HepG2 (cell line): Measurements from ENCODE around the gene PPM1M. TPM values are rescaled to one million over a fixed set of nuclear protein-coding genes. Genes with fewer than 3 reads are reported as not detected.

Source experiments
- ATAC-seq: fragments of 200-7000 bp; cut with Tn5 transposase; 3 replicates; pipeline ENCODE4 v1.9.1; 2020; ENCODE audit warnings: mild to moderate bottlenecking, moderate library complexity
- BruUV-seq: library from RNA; stranded (reverse); fragments of 400-500 nt; replicated peaks from 2 replicates; lab custom pipeline; 2021; lab: Mats Ljungman, UMichigan
- CTCF ChIA-PET: fragments of 300-600 bp; formaldehyde crosslinking; extraction: SDS; loops from one replicate; lab custom pipeline; 2021; ENCODE audit warnings: low total read pairs, inconsistent platforms, low intra/inter-chr PET ratio; lab: Yijun Ruan, JAX
- POLR2A ChIA-PET: fragments of 350-600 bp; sonication (Branson Sonifier 250); formaldehyde crosslinking; loops from one replicate; lab custom pipeline; 2020; ENCODE audit warnings: antibody characterized with exemption, inconsistent platforms; lab: Yijun Ruan, JAX
- DNase-seq: peaks from one replicate; pipeline ENCODE4 v3.0.0-alpha.2; 2015; ENCODE audit warnings: low spot score
- FAIRE-seq: peaks from 3 replicates; lab custom pipeline; 2011; peaks lifted over from hg19 to GRCh38; lab: Jason Lieb, UNC
- H2AFZ ChIP-seq: one replicate; pipeline ENCODE4 v1.6.1; 2011; ENCODE audit warnings: low read length, inconsistent platforms
- H3K27ac ChIP-seq: fragments of 300-600 bp; 3 replicates; pipeline ENCODE4 v1.8.0; 2011; ENCODE audit warnings: mixed run types, mild to moderate bottlenecking, mixed read lengths, low read length, inconsistent platforms; ENCODE audit not compliant: insufficient read depth; ENCODE audit errors: extremely low read length
- H3K27me3 ChIP-seq, 2 experiments: fragments of 200-600 bp in 1 of 2; 2 replicates in 1 of 2; 3 replicates in 1 of 2; pipeline versions ENCODE4 v1.6.0 to v1.8.0; 2011; ENCODE audit warnings: low read length in 2 of 2, mild to moderate bottlenecking in 2 of 2, moderate library complexity in 2 of 2, inconsistent platforms in 1 of 2; ENCODE audit not compliant: insufficient read depth in 2 of 2, control insufficient read depth in 1 of 2
- H3K36me3 ChIP-seq, 2 experiments: fragments of 200-600 bp in 1 of 2; replicated peaks in 1 of 2; 2 replicates in 1 of 2; 3 replicates in 1 of 2; pipeline versions ENCODE4 v1.5.1 to v1.8.0; 2011; ENCODE audit warnings: low read length in 2 of 2, inconsistent platforms in 1 of 2; ENCODE audit not compliant: insufficient read depth in 2 of 2, control insufficient read depth in 1 of 2
- H3K4me1 ChIP-seq: 2 replicates; pipeline ENCODE4 v1.5.1; 2012; ENCODE audit warnings: low read length, inconsistent platforms; ENCODE audit not compliant: insufficient read depth
- H3K4me2 ChIP-seq: 2 replicates; pipeline ENCODE4 v1.6.0; 2011; ENCODE audit warnings: low read depth, low read length, inconsistent platforms
- H3K4me3 ChIP-seq, 3 experiments: fragments of 200-600 bp in 1 of 3; sonication (generic), shearing (Covaris generic) in 1 of 3; replicated peaks in 1 of 3; 2 replicates each; pipeline ENCODE4 v1.5.1; 2011 to 2016; ENCODE audit warnings: low read length in 3 of 3, inconsistent platforms in 2 of 3, low read depth in 2 of 3, mild to moderate bottlenecking in 2 of 3, control low read depth in 1 of 3, mixed read lengths in 1 of 3; ENCODE audit not compliant: insufficient read depth in 1 of 3
- H3K79me2 ChIP-seq: one replicate; pipeline ENCODE4 v1.6.1; 2011; ENCODE audit warnings: low read length, inconsistent platforms; ENCODE audit not compliant: insufficient read depth
- H3K9ac ChIP-seq: 2 replicates; pipeline ENCODE4 v1.6.0; 2011; ENCODE audit warnings: mild to moderate bottlenecking, low read depth, low read length, inconsistent platforms; ENCODE audit not compliant: insufficient read depth
- H3K9me3 ChIP-seq: 2 replicates; pipeline ENCODE4 v1.5.1; 2012; ENCODE audit warnings: mild to moderate bottlenecking, low read length
- H4K20me1 ChIP-seq: 2 replicates; pipeline ENCODE4 v1.6.0; 2011; ENCODE audit warnings: inconsistent platforms, mild to moderate bottlenecking, low read length, moderate library complexity; ENCODE audit not compliant: insufficient read depth
- CC2D1A ChIP-seq: sonication (generic); formaldehyde crosslinking; IDR thresholded peaks from 2 replicates; pipeline ENCODE4 v1.8.1; 2023; ENCODE audit warnings: mild to moderate bottlenecking, missing genetic modification reagents
- STAG1 ChIP-seq: sonication (generic); formaldehyde crosslinking; IDR thresholded peaks from 2 replicates; pipeline ENCODE4 v1.4.0; 2020; ENCODE audit warnings: missing genetic modification reagents
- ZBTB38 ChIP-seq: sonication (generic); formaldehyde crosslinking; IDR thresholded peaks from 2 replicates; pipeline ENCODE4 v1.5.1; 2020; ENCODE audit warnings: mild to moderate bottlenecking, missing genetic modification reagents
- WGBS: methylation state at CpG from one replicate; pipeline ENCODE4 v1.1.6; 2017; ENCODE audit warnings: low lambda C conversion rate; 5-methylcytosine and 5-hydroxymethylcytosine counted together
- in situ Hi-C: cut with HindIII; loops from 2 replicates; pipeline ENCODE4 v1.10.0; 2017; ENCODE audit warnings: low pct_unique_long_range_greater_than_20kb; ENCODE audit not compliant: extremely low pct_ligation_motif_present
- intact Hi-C: fragments of 100-400 bp; cut with micrococcal nuclease; formaldehyde crosslinking; loops from one replicate; pipeline ENCODE4 v1.10.0; 2022; ENCODE audit not compliant: unreplicated experiment
- polyA plus RNA-seq, 8 experiments: library from polyadenylated mRNA; depleted of rRNA in 3 of 8; stranded (reverse) in 7 of 8; unstranded in 1 of 8; fragments of >200 nt; fragmentation: Illumina TruSeq in 4 of 8; extraction: Trizol in 4 of 8; gene quantifications; 2 replicates each; pipeline versions ENCODE4 v1.2.1 to v1.2.3, GENCODE V29; 2011 to 2016; ENCODE audit warnings: low read depth in 4 of 8, missing spikeins in 1 of 8, mixed read lengths in 1 of 8; ENCODE audit not compliant: insufficient read depth in 1 of 8
- total RNA-seq, 5 experiments: library from RNA; depleted of rRNA; stranded (reverse); fragments of >200 nt; fragmentation: Illumina TruSeq; extraction: Trizol; gene quantifications; 2 replicates each; pipeline ENCODE4 v1.2.3, GENCODE V29; 2016; ENCODE audit warnings: low read depth in 1 of 5
- TF ChIP-seq, protein P1 (sequence below): sonication (generic); formaldehyde crosslinking; IDR thresholded peaks from 2 replicates; pipeline ENCODE4 v1.5.0; 2020; ENCODE audit warnings: mild to moderate bottlenecking, missing genetic modification reagents, moderate library complexity
- TF ChIP-seq, protein P2 (sequence below): sonication (generic); formaldehyde crosslinking; IDR thresholded peaks from 2 replicates; pipeline ENCODE4 v1.4.0; 2020; ENCODE audit warnings: mild to moderate bottlenecking, missing genetic modification reagents
- TF ChIP-seq, protein P3 (sequence below): sonication (generic); formaldehyde crosslinking; IDR thresholded peaks from 2 replicates; pipeline ENCODE4 v1.4.0; 2020; ENCODE audit warnings: missing genetic modification reagents
- TF ChIP-seq, protein P4 (sequence below): sonication (generic); formaldehyde crosslinking; IDR thresholded peaks from 2 replicates; pipeline ENCODE4 v1.5.1; 2020; ENCODE audit warnings: mild to moderate bottlenecking, missing genetic modification reagents, moderate library complexity

Gene PPM1M
- total and polyA plus RNA-seq, 2 of the 13 experiments (the other 11 are each of a cell fraction or from before 2014, with no cell fraction given) = 2.5 to 5.9 TPM

DNA sequence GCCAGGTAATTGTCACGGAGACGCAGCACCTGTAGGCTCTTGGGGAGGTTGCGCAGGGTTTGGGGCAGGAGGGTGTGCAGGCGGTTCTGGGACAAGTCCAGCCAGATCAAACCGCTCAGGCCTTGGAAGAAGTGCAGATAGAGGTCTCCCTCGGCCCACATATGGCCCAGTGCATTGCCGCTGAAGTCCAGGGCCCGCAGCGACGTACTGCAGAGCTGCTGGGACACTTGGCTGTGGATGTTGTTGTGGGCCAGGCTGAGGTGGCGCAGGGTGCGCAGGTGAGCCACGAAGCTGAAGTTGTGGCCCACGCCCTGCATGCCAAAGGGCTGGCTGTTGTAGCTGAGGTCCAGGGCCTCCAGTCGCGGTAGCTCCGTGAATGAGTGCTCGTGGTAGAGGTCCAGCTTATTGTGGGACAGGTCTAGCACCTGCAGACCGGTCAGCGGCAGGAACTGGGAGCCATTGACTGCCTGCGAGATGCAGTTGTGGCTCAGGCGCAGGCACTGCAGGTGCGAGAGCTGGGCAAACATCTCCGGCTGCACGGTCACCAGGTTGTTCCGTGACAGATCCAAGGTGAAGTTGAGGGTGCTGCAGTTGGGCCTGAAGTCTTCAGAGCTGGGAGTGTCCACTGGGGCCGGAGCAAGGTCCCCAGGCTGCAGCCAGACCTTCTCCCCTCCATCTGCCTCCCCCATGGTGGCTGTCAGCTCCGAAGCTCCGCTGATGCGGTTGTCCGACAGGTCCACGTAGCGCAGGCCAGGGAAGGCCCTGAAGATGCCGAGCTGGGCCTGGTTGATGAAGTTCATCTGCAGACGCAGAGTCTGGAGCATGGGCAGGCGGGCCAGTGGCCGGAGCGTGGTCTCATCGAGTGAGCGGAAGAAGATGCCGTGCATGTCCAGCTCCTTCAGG, 23.0 kb upstream of the PPM1M start:
- ChIA-PET POLR2A (interaction anchor here (2.7 kb wide), 1 partner anchor 15 kb away, joined by 12 read pairs; no protein-coding TSS in a partner anchor), CTCF (interaction anchor here (2.6 kb wide), 1 partner anchor 117 kb away, joined by 15 read pairs; no protein-coding TSS in a partner anchor)
- no peak overlapping the region for H3K9ac ChIP-seq
- H3K79me2 ChIP-seq = no peaks in the 10 kb centered on the region
- no peak overlapping the region for H3K4me3 ChIP-seq
- FAIRE-seq = no peak
- 64% methylated on average over 26 of the region's 41 CpGs for WGBS
- 0 out of 5 replicates have a peak, but pooled peaks cover 0 to 1% of the 10 kb centered on the region in 2 experiments for H3K36me3 ChIP-seq
- no peaks in the 10 kb centered on the region for H3K9me3 ChIP-seq
- no peak for ATAC-seq
- DNase-seq = no peak
- peaks cover 1 to 12% of the 10 kb centered on the region in 2 experiments; a peak in 4 of 5 replicates for H3K27me3 ChIP-seq
- no peaks in the 10 kb centered on the region for H4K20me1 ChIP-seq
- H3K27ac ChIP-seq = no peak overlapping the region
- in situ Hi-C loops (no loop called here), intact Hi-C loops (loop anchor here (5.0 kb wide), 1 partner anchor 115 kb away; no protein-coding TSS in a partner anchor)
- no peak overlapping the region for H3K4me2 ChIP-seq
- peaks cover 38% of the 10 kb centered on the region for H3K4me1 ChIP-seq
- BruUV-seq = no TSS peak
- TF ChIP-seq, protein P1, sequence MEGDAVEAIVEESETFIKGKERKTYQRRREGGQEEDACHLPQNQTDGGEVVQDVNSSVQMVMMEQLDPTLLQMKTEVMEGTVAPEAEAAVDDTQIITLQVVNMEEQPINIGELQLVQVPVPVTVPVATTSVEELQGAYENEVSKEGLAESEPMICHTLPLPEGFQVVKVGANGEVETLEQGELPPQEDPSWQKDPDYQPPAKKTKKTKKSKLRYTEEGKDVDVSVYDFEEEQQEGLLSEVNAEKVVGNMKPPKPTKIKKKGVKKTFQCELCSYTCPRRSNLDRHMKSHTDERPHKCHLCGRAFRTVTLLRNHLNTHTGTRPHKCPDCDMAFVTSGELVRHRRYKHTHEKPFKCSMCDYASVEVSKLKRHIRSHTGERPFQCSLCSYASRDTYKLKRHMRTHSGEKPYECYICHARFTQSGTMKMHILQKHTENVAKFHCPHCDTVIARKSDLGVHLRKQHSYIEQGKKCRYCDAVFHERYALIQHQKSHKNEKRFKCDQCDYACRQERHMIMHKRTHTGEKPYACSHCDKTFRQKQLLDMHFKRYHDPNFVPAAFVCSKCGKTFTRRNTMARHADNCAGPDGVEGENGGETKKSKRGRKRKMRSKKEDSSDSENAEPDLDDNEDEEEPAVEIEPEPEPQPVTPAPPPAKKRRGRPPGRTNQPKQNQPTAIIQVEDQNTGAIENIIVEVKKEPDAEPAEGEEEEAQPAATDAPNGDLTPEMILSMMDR (CRISPR knock-in tag) = peak; percentile 37
- TF ChIP-seq ZBTB38 = peak; percentile 48; the same call in 1 of the 2 replicates
- peak; percentile 26; the same call in 1 of the 2 replicates for TF ChIP-seq STAG1 (CRISPR knock-in tag)
- TF ChIP-seq, protein P2, sequence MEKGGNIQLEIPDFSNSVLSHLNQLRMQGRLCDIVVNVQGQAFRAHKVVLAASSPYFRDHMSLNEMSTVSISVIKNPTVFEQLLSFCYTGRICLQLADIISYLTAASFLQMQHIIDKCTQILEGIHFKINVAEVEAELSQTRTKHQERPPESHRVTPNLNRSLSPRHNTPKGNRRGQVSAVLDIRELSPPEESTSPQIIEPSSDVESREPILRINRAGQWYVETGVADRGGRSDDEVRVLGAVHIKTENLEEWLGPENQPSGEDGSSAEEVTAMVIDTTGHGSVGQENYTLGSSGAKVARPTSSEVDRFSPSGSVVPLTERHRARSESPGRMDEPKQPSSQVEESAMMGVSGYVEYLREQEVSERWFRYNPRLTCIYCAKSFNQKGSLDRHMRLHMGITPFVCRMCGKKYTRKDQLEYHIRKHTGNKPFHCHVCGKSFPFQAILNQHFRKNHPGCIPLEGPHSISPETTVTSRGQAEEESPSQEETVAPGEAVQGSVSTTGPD = no peak
- TF ChIP-seq, protein P3, sequence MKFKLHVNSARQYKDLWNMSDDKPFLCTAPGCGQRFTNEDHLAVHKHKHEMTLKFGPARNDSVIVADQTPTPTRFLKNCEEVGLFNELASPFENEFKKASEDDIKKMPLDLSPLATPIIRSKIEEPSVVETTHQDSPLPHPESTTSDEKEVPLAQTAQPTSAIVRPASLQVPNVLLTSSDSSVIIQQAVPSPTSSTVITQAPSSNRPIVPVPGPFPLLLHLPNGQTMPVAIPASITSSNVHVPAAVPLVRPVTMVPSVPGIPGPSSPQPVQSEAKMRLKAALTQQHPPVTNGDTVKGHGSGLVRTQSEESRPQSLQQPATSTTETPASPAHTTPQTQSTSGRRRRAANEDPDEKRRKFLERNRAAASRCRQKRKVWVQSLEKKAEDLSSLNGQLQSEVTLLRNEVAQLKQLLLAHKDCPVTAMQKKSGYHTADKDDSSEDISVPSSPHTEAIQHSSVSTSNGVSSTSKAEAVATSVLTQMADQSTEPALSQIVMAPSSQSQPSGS (CRISPR knock-in tag) = no peak
- TF ChIP-seq, protein P4, sequence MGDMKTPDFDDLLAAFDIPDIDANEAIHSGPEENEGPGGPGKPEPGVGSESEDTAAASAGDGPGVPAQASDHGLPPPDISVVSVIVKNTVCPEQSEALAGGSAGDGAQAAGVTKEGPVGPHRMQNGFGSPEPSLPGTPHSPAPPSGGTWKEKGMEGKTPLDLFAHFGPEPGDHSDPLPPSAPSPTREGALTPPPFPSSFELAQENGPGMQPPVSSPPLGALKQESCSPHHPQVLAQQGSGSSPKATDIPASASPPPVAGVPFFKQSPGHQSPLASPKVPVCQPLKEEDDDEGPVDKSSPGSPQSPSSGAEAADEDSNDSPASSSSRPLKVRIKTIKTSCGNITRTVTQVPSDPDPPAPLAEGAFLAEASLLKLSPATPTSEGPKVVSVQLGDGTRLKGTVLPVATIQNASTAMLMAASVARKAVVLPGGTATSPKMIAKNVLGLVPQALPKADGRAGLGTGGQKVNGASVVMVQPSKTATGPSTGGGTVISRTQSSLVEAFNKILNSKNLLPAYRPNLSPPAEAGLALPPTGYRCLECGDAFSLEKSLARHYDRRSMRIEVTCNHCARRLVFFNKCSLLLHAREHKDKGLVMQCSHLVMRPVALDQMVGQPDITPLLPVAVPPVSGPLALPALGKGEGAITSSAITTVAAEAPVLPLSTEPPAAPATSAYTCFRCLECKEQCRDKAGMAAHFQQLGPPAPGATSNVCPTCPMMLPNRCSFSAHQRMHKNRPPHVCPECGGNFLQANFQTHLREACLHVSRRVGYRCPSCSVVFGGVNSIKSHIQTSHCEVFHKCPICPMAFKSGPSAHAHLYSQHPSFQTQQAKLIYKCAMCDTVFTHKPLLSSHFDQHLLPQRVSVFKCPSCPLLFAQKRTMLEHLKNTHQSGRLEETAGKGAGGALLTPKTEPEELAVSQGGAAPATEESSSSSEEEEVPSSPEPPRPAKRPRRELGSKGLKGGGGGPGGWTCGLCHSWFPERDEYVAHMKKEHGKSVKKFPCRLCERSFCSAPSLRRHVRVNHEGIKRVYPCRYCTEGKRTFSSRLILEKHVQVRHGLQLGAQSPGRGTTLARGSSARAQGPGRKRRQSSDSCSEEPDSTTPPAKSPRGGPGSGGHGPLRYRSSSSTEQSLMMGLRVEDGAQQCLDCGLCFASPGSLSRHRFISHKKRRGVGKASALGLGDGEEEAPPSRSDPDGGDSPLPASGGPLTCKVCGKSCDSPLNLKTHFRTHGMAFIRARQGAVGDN (CRISPR knock-in tag) = peak; percentile 20; the same call in 1 of the 2 replicates
- no peak for TF ChIP-seq CC2D1A (CRISPR knock-in tag)
- TF ChIP-seq, all 625 proteins: peak for 4
- H2AFZ ChIP-seq = no peak overlapping the region
